ENCODE data around the gene SC5D. TPM values are rescaled to one million over a fixed set of nuclear protein-coding genes. Genes with fewer than 3 reads are reported as not detected.

Gene SC5D
- total RNA-seq: 51.5 and 85.9 TPM in 2 replicates

DNA sequence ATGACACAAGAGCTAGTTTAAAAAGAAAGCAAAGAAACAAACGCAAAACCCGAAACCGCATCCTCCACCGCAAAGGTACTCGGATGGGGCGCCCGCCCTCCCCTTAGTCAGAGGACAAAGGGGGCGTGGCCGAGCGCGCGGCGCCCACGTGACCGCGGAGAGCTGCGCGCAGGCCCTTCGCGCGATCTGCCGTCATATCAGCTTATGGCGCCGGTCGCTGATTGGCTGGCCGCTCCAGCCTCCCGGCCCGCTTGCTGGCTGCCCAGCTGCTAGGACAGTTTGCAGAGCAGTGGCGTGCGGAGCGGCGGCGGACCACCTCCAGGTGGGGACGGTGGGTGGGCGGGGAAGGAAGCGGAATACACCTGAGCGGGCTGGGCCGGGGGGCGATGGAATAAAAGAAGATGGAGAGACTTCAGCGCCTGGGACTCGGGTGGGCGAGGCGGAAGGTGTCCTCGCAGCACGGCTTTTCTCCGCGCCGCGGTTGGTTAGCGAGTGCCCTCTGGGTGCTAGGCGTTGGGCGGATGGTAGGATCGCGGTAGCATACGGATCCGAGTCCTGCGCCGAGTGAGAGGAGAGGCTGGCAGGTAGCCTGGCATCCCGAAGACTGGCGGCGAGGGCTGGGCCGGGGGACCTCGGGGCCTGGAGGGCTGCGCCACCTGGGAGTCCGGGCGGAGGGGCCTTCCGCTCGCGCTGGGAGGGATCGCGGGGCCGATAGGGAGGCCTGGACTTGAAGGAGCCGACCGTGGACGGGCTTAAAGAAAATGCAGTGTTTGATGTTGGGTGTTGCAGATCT, at the start of gene SC5D:
Gene SC5D (plus strand): TSS at position 277 of the 793 bp plus-strand sequence. CDS start 10,605 bp downstream, outside the sequence.

Other genes starting within 250 kb of the SC5D start
- gene TECTA, start 191.5 kb upstream of the SC5D start, total RNA-seq: 0.16 TPM in 1 of 2 replicates, not detected in the other
- 90.0 and 154 TPM in 2 replicates for gene SORL1, start 159.5 kb downstream of the SC5D start, total RNA-seq

Data from hair follicular keratinocyte (primary cell).